HG02970 (cell line): ENCODE results near the gene LLGL2.
"Not testable (repeated sequence)": the region's sequence is repeated elsewhere in the genome, so short reads cannot be mapped to it uniquely, and the experiment has no call there.

Experiments
- ATAC-seq: cut with Tn5 transposase; IDR thresholded peaks from one replicate; pipeline ENCODE4 v1.9.1; 2021; ENCODE audit warnings: mild to moderate bottlenecking, moderate library complexity, moderate number of reproducible peaks; ENCODE audit not compliant: unreplicated experiment, low FRiP score

Gene LLGL2

GRCh38 chr17:75589012-75589918 lies 63.8 kb downstream of the LLGL2 start:
- ATAC-seq: peak; percentile 73

- ATAC-seq: no peak
Observed at GRCh38 chr17:75589919-75590303, 64.4 kb downstream of the LLGL2 start.

GRCh38 chr17:75590314-75590761 lies 64.8 kb downstream of the LLGL2 start:
- no peak for ATAC-seq

- ATAC-seq: no peak
Observed at GRCh38 chr17:75590849-75591721, 65.6 kb downstream of the LLGL2 start.

GRCh38 chr17:75591722-75592302 lies 66.3 kb downstream of the LLGL2 start:
- ATAC-seq: no peak

GRCh38 chr17:75592348-75593020 lies 67.0 kb downstream of the LLGL2 start:
- no peak for ATAC-seq

- not testable (repeated sequence) for ATAC-seq
Observed at GRCh38 chr17:75593430-75593829, 67.9 kb downstream of the LLGL2 start.

GRCh38 chr17:75594499-75595283 lies 69.2 kb downstream of the LLGL2 start:
- no peak for ATAC-seq

GRCh38 chr17:75595284-75595919 lies 69.9 kb downstream of the LLGL2 start:
- no peak for ATAC-seq

- ATAC-seq: no peak
Observed at GRCh38 chr17:75595920-75596313, 70.4 kb downstream of the LLGL2 start.

GRCh38 chr17:75596320-75597087 lies 71.0 kb downstream of the LLGL2 start:
- ATAC-seq: no peak

- no peak for ATAC-seq
Observed at GRCh38 chr17:75601057-75601987, 75.8 kb downstream of the LLGL2 start.

- no peak for ATAC-seq
Observed at GRCh38 chr17:75602644-75603043, 77.1 kb downstream of the LLGL2 start.

- ATAC-seq: no peak
Observed at GRCh38 chr17:75603123-75603522, 77.6 kb downstream of the LLGL2 start.

GRCh38 chr17:75604034-75604695 lies 78.7 kb downstream of the LLGL2 start:
- ATAC-seq: no peak

- ATAC-seq: no peak
Observed at GRCh38 chr17:75605790-75606189, 80.3 kb downstream of the LLGL2 start.

GRCh38 chr17:75607086-75607485 lies 81.6 kb downstream of the LLGL2 start:
- ATAC-seq: no peak
